HG02571 (cell line): Measurements from ENCODE around the gene PSMA7.

Experiments
- ATAC-seq: cut with Tn5 transposase; IDR thresholded peaks from one replicate; pipeline ENCODE4 v1.9.1; 2021; ENCODE audit warnings: mild to moderate bottlenecking, moderate library complexity; ENCODE audit not compliant: unreplicated experiment

Gene PSMA7

GRCh38 chr20:62138204-62138543, 5.0 kb downstream of the PSMA7 start:
- ATAC-seq, result no peak

- ATAC-seq, result no peak
These were observed 5.6 kb downstream of the PSMA7 start for GRCh38 chr20:62137478-62138203.

- no peak for ATAC-seq
These were observed 6.2 kb downstream of the PSMA7 start for GRCh38 chr20:62137092-62137384.

GRCh38 chr20:62136283-62137091, 6.7 kb downstream of the PSMA7 start:
- ATAC-seq, result no peak

GRCh38 chr20:62135573-62136266, 7.5 kb downstream of the PSMA7 start:
- no peak for ATAC-seq

- ATAC-seq, result no peak
These were observed 8.4 kb downstream of the PSMA7 start for GRCh38 chr20:62134735-62135231.

GRCh38 chr20:62133864-62134263, 9.3 kb downstream of the PSMA7 start:
- no peak for ATAC-seq

GRCh38 chr20:62133051-62133845, 9.9 kb downstream of the PSMA7 start:
- ATAC-seq, result no peak

- ATAC-seq, result no peak
These were observed 10.8 kb downstream of the PSMA7 start for GRCh38 chr20:62132421-62132820.

- ATAC-seq, result no peak
These were observed 11.5 kb downstream of the PSMA7 start for GRCh38 chr20:62131560-62132320.

GRCh38 chr20:62129731-62130531, 13.3 kb downstream of the PSMA7 start:
- no peak for ATAC-seq

- no peak for ATAC-seq
These were observed 14.7 kb downstream of the PSMA7 start for GRCh38 chr20:62128502-62128901.

GRCh38 chr20:62127799-62128198, 15.4 kb downstream of the PSMA7 start:
- no peak for ATAC-seq

GRCh38 chr20:62126141-62126540, 17.1 kb downstream of the PSMA7 start:
- ATAC-seq, result no peak

GRCh38 chr20:62123450-62124118, 19.6 kb downstream of the PSMA7 start:
- no peak for ATAC-seq

GRCh38 chr20:62122654-62123449, 20.3 kb downstream of the PSMA7 start:
- ATAC-seq, result peak; percentile 12

GRCh38 chr20:62121776-62122653, 21.2 kb downstream of the PSMA7 start, which contains the start of gene LSM14B:
LSM14B (plus strand) TSS chr20:62122475; CDS start chr20:62122667, 192 bp downstream.
- peak; percentile 71 for ATAC-seq
